ENCODE measurements around the gene ZNF330. TPM values are rescaled to one million over a fixed set of nuclear protein-coding genes. Genes with fewer than 3 reads are reported as not detected.

Gene ZNF330
- total and polyA plus RNA-seq, 10 of the 15 experiments (the other 5 are each of a cell fraction or from before 2014, with no cell fraction given) = 31.3 to 57.6 (median 44.3) TPM

GRCh38 chr4:141255016-141255415 is 34.3 kb downstream of the ZNF330 start:
- ATAC-seq (no peak), DNase-seq (ENCODE audit: low read depth, low spot score) (no peak), FAIRE-seq (no peak)
- Histone ChIP-seq H3K27ac (ENCODE audit: control insufficient read depth, insufficient read depth) (no peak overlapping the region), H3K4me2 (ENCODE audit: control insufficient read depth, insufficient read depth) (no peak overlapping the region), H3K9ac (ENCODE audit: control insufficient read depth, insufficient read depth, low read length) (no peak overlapping the region), H3K27me3 (replicated peaks in 1 of 2; ENCODE audit: control insufficient read depth in 2 of 2, insufficient read depth in 2 of 2, low read length in 1 of 2) (no peaks in the 10 kb centered on the region; a peak in 1 of 4 replicates), H3K79me2 (ENCODE audit: control insufficient read depth, insufficient read depth, low read length) (no peaks in the 10 kb centered on the region), H2AFZ (ENCODE audit: control insufficient read depth, low read depth, low read length) (no peak overlapping the region), H3K36me3 (ENCODE audit: control insufficient read depth in 2 of 2, insufficient read depth in 2 of 2, low read length in 1 of 2) (no peaks in the 10 kb centered on the region), H3K4me1 (ENCODE audit: control insufficient read depth, insufficient read depth, low read length) (no peaks in the 10 kb centered on the region), H4K20me1 (ENCODE audit: control insufficient read depth, insufficient read depth) (no peaks in the 10 kb centered on the region), H3K9me3 (replicated peaks; ENCODE audit: control insufficient read depth, insufficient read depth, low read length) (no peaks in the 10 kb centered on the region), H3K4me3 (no peak overlapping the region)
- intact Hi-C loops (cut with micrococcal nuclease; ENCODE audit: unreplicated experiment) = no loop called here
- no TSS peak for BruUV-seq (replicated peaks)
- POLR2A ChIA-PET = no interaction called here
- WGBS (ENCODE audit: insufficient coverage, insufficient replicate concordance, low lambda C conversion rate, missing lambda C conversion rate) = 0% methylated on average over 2 of the region's 2 CpGs
- SMC1A ChIA-PET (ENCODE audit: uncharacterized antibody, unreplicated experiment) = no interaction called here
- CTCF ChIA-PET = interaction anchor here (0.8 to 1.2 kb wide), 3 partner anchors 9 to 26 kb away, joined by 3 read pairs; no protein-coding TSS in a partner anchor
- in situ Hi-C loops (cut with MboI) = no loop called here
- TF ChIP-seq SUPT20H (IDR thresholded peaks at IDR 0.05; ENCODE audit: borderline replicate concordance, control insufficient read depth, low read depth, low read length) = no peak
- TF ChIP-seq YY1 (IDR thresholded peaks at IDR 0.05; ENCODE audit: low read depth, low read length) = no peak
- no peak for TF ChIP-seq PKNOX1 (IDR thresholded peaks at IDR 0.05)
- TF ChIP-seq RFX5 (IDR thresholded peaks at IDR 0.05; ENCODE audit: low read depth, low read length) = no peak
- TF ChIP-seq ZBTB4 (CRISPR knock-in tag; IDR thresholded peaks at IDR 0.05) = no peak
- no peak for TF ChIP-seq ZNF592 (IDR thresholded peaks at IDR 0.05)
- no peak for TF ChIP-seq CHD1 (IDR thresholded peaks at IDR 0.05; ENCODE audit: low read depth, low read length)
- TF ChIP-seq POLR2AphosphoS5 (IDR thresholded peaks at IDR 0.05; ENCODE audit: low read length) = no peak
- RAD21 ChIA-PET (ENCODE audit: unreplicated experiment) = interaction anchor here (0.5 kb wide), 1 partner anchor 885 kb away, joined by 3 read pairs; no protein-coding TSS in a partner anchor

Data from GM12878 (cell line).